GM19023 (cell line): ENCODE measurements around the gene LRRC63.
"Not testable (repeated sequence)": the region's sequence is repeated elsewhere in the genome, so short reads cannot be mapped to it uniquely, and the experiment has no call there.

ENCODE experiments used
- ATAC-seq: cut with Tn5 transposase; IDR thresholded peaks from one replicate; pipeline ENCODE4 v1.9.1; 2021; ENCODE audit warnings: mild to moderate bottlenecking, moderate library complexity; ENCODE audit not compliant: unreplicated experiment

The LRRC63 gene

DNA sequence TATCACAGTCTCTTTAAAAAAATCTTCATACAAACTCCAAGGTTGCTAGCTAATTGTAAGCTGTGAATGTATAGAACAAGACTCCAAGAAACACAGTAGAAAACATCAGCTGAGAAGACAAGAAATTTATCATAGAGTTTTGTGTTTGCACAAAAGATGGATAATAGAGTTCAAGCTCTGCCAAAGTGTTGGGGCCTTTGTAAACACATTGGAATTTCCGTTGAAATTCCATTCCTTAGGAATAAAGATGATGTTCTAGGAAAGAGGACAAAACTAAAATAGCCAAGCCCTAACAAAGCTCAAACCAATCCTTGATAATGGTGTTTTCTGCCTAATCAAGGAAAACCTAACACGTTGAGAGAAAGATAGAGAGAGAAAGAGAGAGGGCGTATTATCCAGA lies 20.6 kb downstream of the LRRC63 start:
- no peak for ATAC-seq

DNA sequence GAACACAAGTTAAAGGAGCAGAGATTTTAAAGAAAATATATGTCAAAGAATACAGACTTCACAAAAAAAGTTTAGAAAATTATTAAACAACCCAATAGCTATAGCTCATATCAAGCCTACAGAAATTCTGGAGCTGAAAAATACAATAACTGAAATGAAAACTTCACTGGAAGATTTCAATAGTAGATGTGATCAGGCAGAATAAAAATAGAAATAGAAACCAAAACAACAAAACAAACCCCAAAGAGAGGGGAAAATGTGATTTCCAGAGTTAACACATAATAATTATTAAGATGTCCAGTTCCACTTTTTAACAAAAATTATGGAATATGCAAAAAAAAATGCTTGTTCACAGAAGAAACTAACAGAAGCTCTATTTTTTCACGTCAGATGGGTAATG lies 23.6 kb downstream of the LRRC63 start:
- ATAC-seq = no peak

DNA sequence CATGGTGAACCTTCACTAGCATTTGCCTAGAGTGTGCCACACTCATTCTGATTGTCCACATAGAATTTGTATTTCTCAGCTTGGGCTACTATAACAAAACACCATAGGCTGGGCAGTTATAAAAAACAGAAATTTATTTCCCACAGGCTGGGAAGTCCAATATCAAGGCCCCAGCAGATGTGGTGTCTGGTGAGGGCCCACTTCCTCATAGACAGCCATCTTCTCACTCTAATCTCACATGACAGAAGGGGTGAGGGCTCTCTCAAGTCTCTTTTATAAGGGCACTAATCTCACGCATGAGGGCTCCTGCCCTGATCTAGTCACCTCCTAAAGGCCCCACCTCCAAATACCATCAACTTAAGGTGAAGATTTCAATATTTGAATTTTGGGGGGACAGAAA lies 53.6 kb downstream of the LRRC63 start:
- no peak for ATAC-seq

DNA sequence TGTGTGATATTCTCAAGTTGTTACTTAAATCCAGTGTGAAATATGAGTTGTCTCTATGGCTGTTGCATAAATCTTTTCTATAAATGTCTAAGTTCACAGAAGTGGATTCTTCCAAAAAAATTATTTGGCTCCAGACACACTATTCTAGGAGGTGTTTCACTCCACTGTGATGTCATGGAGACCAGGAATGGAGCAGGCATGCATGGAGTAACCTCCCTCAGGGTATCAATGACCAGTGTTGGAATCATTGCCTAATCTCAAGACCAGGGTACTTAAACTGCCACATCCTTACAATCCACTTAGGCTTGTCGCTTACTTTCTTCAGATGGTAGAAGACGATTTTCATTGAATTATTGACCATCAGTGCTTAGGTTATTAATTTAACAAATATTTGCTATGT lies 55.4 kb downstream of the LRRC63 start:
- ATAC-seq = no peak

DNA sequence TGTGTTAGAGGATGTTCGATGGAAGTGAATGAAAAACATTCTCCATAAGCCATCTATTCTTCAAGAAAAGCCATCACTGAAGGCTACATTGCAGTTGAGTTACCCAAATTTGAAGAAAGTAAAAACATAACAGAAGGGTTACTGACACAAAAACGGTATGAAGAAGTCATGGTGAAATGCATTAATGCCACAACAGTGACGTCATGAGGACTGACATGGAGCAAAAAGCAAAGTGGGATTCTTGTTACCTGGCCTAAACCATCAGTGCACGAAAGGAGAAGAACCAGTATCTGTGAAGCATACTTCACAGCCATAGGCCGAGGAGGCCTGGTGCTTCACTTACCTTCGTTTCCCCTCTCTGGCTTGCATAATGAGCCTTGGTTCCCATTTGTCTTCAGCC lies 58.7 kb downstream of the LRRC63 start:
- no peak for ATAC-seq

DNA sequence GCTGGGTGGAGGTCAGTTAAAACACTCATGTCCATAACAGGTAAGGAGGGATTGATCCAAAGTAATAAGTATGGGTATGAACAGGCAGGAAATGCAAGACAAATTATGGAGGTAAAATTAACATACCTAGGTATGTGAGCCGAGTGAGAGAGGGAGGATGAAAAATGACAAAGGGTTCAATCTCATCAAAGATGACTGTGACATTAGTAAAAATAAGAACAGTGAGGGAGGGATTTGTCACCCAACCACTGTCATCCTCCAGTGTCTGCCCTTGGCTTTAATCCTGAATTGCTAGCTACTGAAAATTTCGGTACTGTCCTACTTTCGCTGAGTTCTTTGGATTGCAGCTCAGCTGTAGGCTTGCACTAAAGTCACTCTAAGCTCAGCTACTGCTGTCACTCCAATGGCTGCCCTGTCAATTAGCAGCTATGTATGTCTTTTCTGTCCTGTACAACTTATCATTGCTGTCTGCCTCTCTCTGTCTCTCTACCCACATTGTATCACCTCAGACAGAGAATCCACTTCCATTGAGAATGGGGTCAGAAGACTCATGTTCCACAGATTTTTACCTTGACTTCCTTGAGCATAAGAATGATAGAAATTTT lies 62.5 kb downstream of the LRRC63 start:
- ATAC-seq = no peak

DNA sequence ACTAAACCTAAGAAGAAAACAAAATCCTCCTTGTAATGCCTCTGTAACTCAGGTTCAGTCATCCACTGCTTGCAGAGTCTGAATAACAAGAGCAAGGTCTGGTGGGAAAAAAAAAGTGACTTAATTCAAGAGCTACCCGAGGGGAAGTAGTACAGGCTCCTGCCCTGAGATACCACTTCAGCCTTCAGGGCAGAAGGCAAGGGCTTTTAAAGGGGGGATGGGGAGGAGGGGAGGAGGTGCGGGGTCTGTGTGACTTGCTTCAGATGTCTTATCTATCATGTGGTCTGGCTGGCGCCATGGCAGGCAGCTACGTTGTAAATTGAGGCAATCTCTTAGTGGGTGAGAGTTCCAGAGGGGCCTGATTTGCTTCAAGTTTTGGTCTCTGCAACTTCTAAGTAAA lies 66.7 kb downstream of the LRRC63 start:
- no peak for ATAC-seq

DNA sequence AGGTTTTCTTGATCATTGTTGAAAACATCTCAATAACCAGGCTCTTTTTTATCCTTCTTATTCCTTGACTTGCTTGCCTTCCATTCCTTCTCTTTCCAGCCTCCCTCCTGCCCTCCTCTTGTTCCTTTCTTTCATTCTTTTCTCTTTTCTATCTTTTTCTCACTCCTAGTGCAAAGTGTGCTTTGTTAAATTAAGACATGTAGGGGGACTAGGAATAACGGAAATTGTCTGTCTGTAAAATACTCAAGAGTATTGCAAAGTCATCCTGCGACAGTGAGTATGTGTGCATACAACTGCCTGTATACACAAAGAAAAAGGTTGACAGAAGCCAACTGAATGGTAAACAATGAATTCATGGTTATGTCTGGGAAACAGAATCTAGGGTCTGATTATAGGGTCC lies 70.1 kb downstream of the LRRC63 start:
- no peak for ATAC-seq

DNA sequence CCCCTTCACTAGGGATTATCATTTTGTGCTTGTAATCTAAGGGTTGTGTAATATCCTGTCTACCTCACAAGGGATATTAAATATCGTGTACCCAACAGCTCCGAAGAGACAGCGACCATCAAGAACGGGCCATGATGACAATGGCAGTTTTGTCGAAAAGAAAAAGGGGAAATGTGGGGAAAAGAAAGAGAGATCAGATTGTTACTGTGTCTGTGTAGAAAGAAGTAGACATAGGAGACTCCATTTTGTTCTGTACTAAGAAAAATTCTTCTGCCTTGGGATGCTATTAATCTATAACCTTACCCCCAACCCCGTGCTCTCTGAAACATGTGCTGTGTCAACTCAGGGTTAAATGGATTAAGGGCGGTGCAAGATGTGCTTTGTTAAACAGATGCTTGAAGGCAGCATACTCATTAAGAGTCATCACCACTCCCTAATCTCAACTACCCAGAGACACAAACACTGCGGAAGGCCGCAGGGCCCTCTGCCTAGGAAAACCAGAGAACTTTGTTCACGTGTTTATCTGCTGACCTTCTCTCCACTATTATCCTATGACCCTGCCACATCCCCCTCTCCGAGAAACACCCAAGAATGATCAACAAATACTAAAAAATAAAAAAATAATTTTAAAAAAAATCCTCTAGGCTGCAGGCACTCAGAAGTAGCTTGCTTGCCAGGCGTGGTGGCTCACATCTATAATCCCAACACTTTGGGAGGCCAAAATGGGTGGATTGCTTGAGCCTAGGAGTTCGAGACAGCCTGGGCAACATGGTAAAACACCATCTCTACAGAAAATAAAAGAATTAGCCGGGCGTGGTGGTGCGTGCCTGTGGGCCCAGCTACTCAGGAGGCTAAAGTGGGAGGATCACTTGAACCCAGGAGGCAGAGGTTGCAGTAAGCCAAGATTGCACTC lies 72.4 kb downstream of the LRRC63 start:
- ATAC-seq = not testable (repeated sequence)

DNA sequence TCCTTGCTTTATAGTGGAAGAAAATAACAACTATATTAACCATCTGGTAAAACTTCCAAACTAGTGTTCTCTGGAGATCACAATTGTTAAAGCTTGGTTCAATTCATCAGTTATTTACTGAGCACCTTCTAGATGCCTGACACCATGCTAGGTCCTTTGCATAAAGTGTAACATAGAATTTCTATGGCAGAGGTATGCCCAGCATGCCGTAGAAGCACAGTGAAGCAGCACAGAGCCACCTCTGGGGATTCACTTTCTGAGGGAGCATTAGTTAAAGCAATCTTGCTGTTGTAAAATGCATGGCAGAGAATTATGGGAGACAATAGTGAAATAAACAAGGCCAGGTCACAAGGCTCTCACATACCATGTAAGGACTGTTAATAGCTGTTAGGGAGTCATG lies 75.2 kb downstream of the LRRC63 start:
- no peak for ATAC-seq

DNA sequence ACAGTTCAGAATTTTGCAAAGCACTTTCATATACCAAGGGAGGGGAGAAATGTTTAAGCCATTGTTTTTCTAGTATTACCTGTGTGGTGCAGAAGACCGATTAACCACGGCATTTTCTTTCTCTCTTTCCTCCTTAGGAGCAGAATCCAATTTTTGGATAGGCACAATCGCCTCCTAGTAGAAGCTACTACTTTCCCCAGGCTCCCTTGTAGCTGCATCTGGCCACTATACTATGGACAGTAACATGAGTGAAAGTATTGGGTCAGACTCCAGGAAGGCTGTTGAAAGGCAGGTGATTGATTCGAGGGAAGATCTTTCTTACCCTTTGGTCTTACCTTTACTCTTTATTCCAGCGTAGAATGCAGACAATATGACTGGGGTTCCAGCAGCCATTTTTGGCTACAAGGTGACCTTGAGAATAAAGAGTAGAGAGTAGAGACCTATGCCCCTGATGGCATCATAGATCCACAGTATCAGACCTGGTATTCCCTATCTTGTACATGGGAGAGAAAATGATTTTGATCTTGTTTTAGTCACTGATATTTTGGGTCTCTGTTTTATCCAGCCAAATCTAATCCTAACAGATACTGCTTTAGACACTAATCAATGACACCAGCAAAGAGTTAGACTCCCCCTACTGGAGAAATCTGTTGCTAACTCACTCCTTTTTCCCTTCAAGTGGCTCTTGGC lies 77.0 kb downstream of the LRRC63 start:
- ATAC-seq = no peak

DNA sequence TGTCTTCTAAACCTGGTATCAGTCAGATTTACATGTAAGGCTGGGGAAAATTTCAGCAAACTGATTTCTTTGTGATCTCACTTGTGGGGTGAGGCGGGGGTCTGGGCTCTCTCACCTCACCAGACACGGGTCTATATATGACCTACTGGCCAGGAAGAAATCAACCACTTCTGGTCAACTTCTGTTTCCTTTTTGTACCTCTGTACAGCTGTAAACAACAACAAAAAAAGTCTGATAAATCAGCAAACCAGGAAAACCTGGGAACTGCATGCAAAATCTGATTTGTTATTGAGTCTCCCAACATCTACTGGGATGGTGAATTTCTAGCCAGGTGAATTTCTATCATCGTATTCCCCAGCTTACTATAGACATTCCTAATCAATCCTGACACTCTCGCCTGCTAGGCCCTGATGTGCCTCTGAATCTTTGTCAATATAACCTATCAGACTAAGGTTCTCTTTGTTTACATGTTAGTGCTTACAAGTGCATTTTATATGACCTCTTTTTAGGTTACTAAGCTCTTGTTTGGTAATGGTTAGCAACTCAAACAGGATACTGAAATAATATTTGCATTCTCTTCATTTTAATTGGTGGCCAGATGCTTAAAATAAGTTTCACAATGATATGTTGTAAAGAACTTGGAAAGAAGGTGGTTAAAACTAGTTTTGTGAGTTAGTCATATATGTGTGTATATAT lies 77.7 kb downstream of the LRRC63 start:
- no peak for ATAC-seq

DNA sequence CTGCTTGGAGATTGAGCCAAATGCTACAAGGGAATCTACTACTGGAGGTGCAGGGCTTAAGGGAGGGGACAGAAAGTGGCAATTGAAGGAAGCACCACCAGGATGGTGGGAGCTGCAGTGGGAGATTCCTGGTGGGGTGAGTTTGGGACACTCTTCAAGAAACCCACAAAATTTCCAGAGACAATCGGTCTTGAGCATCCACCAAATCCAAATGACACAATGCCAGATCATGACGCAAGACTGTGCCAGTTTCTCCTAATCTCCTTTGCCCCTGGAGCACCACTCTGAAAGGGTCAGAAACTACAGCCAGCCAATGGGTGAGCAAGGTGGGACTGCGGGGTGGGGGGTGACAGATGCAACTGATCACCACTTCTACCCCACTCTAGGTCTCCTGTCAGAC lies 78.7 kb downstream of the LRRC63 start:
- no peak for ATAC-seq

DNA sequence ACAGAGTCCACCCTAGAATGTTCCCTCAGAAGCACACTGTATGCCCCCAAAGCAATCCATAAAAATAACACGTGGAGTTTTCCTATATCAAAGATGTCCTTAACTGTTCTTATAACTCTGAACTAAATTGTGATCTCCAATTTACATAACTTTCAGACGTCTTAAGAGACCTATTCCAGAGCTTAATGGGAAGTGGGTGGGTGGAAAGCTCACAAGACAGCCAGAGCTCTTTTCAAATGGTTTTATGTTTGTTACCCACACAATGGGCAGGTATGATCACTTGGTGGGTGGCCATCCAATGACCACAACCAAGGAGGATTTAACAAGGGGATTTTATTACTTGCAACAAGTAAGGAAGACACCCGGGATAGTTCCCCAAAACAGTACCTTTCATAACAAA lies 81.7 kb downstream of the LRRC63 start:
- ATAC-seq = no peak

DNA sequence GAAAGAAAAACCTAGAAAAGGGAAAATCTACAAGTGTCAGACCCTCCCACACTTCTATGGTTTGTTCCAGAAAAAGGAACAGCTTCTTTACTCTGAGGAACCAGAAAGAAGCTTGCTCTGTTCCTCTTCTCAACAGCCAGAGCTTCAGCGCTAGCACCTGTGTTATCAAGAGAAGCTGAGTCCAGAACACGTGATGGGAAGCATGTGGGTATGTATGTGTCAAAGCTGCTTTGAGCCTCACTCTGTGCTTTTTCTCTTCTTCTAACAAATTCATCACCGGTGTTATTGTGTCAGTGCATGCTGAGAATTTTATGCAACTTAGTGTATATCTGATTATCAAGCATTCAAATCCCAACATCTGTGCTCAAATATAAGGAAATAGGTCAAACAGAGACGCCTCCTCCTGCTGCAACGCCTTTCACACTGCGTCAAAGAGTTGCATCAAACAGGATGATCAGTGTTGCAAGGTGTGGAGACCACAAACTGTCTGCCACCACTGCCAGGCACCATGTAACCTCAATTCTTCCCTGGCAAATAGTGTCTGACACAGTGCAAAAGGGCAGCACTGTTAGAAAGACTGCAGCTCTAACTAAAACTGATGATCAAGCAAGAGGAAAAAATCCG lies 83.9 kb downstream of the LRRC63 start:
- peak; percentile 65 for ATAC-seq

DNA sequence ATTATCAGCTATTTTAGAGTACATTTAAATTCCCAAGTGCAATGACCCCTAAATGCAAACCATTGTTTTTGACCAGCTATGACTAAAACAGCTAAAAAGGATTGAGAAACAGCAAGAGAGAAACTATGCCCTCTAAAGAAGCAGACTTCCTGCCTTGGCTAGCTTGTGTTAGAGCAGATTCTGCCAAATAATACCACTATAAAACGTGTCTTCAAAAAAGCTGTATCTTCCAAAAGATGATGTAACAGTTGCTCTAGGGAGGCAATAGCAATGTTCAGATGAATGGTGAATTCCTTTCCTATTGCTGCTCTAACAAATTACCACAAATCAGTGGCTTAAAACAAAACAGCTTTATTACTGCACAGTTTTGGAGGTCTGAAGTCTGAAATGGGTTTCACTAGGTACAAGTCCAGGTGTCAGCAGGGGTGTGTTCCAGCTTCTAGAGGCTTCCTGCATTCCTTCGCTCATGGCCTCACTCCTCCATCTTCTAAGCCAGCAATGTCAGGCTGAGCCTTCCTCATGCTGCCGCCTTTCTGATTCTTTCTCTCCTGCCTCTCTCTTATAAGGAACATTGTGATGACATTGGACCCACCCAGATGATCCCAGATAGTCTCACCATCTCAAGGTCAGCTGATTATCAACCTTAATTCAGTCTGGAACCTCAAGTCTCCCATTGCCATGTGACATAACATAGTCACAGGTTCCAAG lies 84.5 kb downstream of the LRRC63 start:
- peak; percentile 34 for ATAC-seq

DNA sequence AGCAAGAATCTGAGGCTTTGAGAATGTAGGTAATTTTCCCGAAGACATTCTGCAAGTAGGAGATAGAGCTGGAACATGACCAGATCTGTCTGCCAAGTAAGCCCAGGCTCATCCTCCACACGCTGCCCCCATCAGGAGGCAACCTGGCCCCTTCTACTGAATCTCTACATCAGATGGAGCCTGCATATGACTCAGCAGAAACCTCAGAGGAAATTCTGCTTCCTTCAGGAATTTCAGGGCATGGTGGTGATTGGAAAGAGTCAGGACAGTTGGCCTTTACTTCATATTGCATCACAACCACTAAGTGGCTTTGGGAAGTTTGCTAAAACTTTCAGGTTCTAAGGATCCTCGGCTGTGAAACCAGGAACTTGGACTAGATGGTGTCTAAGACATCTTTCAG lies 85.2 kb downstream of the LRRC63 start:
- no peak for ATAC-seq

DNA sequence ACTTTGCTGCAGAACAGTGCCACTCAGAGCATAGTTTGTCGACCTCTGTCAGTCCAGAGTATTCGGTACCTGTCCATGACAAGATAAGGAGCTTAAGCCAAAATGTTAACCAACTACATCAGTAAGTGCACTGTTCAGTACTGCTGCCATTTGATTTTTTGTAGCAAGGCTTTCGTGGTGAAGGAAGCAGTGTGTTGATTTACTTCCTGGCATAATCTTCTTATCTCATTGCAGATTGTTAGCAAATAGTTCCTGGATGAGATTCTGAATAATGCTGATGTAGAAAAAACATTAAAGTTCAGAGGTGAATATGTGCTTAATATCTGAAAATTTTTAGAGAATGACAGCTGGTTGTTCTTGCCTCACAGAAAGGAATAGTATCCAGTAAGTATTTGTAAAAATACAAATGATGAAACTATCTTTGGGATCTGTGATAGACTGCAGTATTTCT lies 85.7 kb downstream of the LRRC63 start:
- ATAC-seq = no peak

DNA sequence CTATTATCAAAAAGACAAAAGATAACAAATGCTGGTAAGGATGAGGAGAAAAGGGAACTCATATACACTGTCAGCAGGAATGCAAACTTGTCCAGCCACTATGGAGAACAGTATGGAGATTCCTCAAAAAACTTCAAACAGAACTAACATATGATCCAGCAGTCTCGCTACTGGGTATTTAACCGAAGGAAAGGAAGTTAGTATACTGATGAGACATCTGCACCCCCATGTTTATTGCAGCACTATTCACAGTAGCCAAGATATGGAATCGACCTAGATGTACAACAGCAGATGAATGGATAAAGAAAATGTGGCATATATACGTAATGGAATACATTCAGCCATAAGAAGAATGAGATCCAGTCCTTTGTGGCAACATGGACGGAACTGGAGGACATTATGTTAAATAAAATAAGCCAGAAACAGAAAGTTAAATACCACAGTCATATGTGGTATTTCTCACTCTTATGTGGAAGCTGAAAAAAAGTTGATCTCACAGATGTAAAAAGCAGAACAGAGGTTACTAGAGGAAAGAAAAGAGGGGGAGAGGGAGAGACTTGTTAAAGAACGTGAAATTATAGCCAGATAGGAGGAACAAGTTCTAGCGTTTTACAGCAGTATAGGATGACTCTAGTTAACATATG lies 92.1 kb downstream of the LRRC63 start:
- no peak for ATAC-seq

DNA sequence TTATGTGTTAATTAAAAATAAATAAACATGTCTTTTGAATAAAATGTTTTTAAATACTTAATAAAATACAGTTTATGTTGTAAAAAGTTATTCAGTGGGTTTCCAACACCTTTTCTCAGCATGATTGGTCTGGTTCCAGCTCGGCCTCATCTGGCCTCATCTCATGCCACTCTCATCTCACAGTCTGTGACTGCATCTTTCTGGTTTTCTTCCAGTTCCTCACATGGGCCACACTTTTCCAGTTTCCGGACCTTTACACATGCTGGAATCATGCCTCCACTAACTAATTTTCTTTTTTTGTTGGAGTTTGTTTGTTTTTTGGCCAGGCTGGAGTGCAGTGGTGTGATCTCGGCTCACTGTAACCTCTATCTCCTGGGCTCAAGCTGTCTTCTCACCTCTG lies 92.8 kb downstream of the LRRC63 start:
- no peak for ATAC-seq
